ENCODE measurements around the gene SATB1. TPM values are rescaled to one million over a fixed set of nuclear protein-coding genes. Genes with fewer than 3 reads are reported as not detected.

Gene SATB1
- total RNA-seq, 1 experiment from 2014 or later, result 2.7 TPM

- Histone ChIP-seq H3K36me3 (ENCODE audit: control insufficient read depth in 1 of 2, insufficient read depth in 2 of 2, low read length in 2 of 2) (no peaks in the 10 kb centered on the region), H3K27ac (ENCODE audit: low read depth, low read length) (no peak overlapping the region), H3K9me3 (ENCODE audit: control insufficient read depth in 1 of 2, insufficient read depth in 1 of 2, low read depth in 1 of 2, low read length in 2 of 2) (no peaks in the 10 kb centered on the region), H3K27me3 (ENCODE audit: insufficient read depth, low read length) (0 out of 2 replicates have a peak, but pooled peaks cover 12% of the 10 kb centered on the region), H2AFZ (ENCODE audit: low read depth, low read length, poor library complexity, severe bottlenecking) (no peak overlapping the region), H3K4me2 (ENCODE audit: low read length) (no peak overlapping the region), H3K9me2 (ENCODE audit: insufficient read depth) (no peaks in the 10 kb centered on the region), H4K20me1 (ENCODE audit: insufficient read depth) (no peaks in the 10 kb centered on the region), H3K9ac (ENCODE audit: low read length) (no peak overlapping the region), H3K79me2 (ENCODE audit: insufficient read depth, low read length) (no peaks in the 10 kb centered on the region), H3K4me1 (ENCODE audit: control insufficient read depth in 1 of 2, insufficient read depth in 2 of 2, low read length in 2 of 2) (no peaks in the 10 kb centered on the region), H3K4me3 (replicated peaks in 1 of 2; ENCODE audit: low read depth in 1 of 2, low read length in 2 of 2) (no peak overlapping the region)
- ATAC-seq (no peak), DNase-seq (ENCODE audit: low read depth, low spot score) (no peak)
- intact Hi-C loops (cut with micrococcal nuclease), result no loop called here
- POLR2A ChIA-PET, result no interaction called here
- CTCF ChIA-PET, result interaction anchor here (1.3 kb wide), 1 partner anchor 12 kb away, joined by 3 read pairs; no protein-coding TSS in a partner anchor
- BruUV-seq (replicated peaks), result no TSS peak
- RAD21 ChIA-PET (ENCODE audit: low non-redundant PET in 1 of 2, low total read pairs in 2 of 2, uncharacterized antibody in 2 of 2, unreplicated experiment in 2 of 2), result no interaction called here
- TF ChIP-seq TCF7L2 (IDR thresholded peaks at IDR 0.05; ENCODE audit: borderline replicate concordance, extremely low read depth, insufficient read depth, insufficient read length) (no peak), CBX3 (IDR thresholded peaks at IDR 0.05; ENCODE audit: low read depth) (no peak), POLR2A (IDR thresholded peaks at IDR 0.05; ENCODE audit: borderline replicate concordance, extremely low read depth, insufficient read depth, insufficient read length) (no peak), EZH2phosphoT487 (IDR thresholded peaks at IDR 0.05; ENCODE audit: borderline replicate concordance) (no peak), ELF1 (IDR thresholded peaks at IDR 0.05; ENCODE audit: borderline replicate concordance, low read depth) (no peak), FOSL1 (IDR thresholded peaks at IDR 0.05; ENCODE audit: low read depth) (no peak), SP1 (IDR thresholded peaks at IDR 0.05; ENCODE audit: low read depth) (no peak), YY1 (IDR thresholded peaks at IDR 0.05; ENCODE audit: extremely low read depth, insufficient replicate concordance, low read depth, low read length) (no peak), ATF3 (IDR thresholded peaks at IDR 0.05) (no peak), CEBPB (IDR thresholded peaks at IDR 0.05; ENCODE audit: low read depth) (no peak), POLR2AphosphoS5 (IDR thresholded peaks at IDR 0.05; ENCODE audit: low read depth, low read length) (no peak), MAX (IDR thresholded peaks at IDR 0.05) (no peak), ZNF274 (IDR thresholded peaks at IDR 0.05; ENCODE audit: low read depth, low read length) (no peak), ZBTB33 (IDR thresholded peaks at IDR 0.05; ENCODE audit: extremely low read depth, insufficient replicate concordance, low read length) (no peak), SRF (IDR thresholded peaks at IDR 0.05; ENCODE audit: low read depth) (no peak), JUND (IDR thresholded peaks at IDR 0.05) (no peak), SIN3A (IDR thresholded peaks at IDR 0.05; ENCODE audit: low read depth) (no peak)
These were observed 23.7 kb downstream of the SATB1 start for GRCh38 chr3:18401300-18401961.
